ENCODE results near the gene ADGRV1. TPM values are rescaled to one million over a fixed set of nuclear protein-coding genes. Genes with fewer than 3 reads are reported as not detected.

ADGRV1 gene
- total and polyA plus RNA-seq, 9 of the 15 experiments (the other 6 are each of a cell fraction or from before 2014, with no cell fraction given), result 21.7 to 156 (median 58.2) TPM

GRCh38 chr5:90645024-90645610 is 86.5 kb downstream of the ADGRV1 start (continued):
- no peak for TF ChIP-seq PREB (CRISPR knock-in tag; IDR thresholded peaks at IDR 0.05)
- no peak for TF ChIP-seq SAFB2 (IDR thresholded peaks at IDR 0.05; ENCODE audit: borderline replicate concordance, low read depth, low read length, severe bottlenecking)
- TF ChIP-seq SIRT6 (IDR thresholded peaks at IDR 0.05; ENCODE audit: low read depth, low read length), result no peak
- TF ChIP-seq NFXL1 (CRISPR knock-in tag; IDR thresholded peaks at IDR 0.05), result no peak
- TF ChIP-seq, protein P1, sequence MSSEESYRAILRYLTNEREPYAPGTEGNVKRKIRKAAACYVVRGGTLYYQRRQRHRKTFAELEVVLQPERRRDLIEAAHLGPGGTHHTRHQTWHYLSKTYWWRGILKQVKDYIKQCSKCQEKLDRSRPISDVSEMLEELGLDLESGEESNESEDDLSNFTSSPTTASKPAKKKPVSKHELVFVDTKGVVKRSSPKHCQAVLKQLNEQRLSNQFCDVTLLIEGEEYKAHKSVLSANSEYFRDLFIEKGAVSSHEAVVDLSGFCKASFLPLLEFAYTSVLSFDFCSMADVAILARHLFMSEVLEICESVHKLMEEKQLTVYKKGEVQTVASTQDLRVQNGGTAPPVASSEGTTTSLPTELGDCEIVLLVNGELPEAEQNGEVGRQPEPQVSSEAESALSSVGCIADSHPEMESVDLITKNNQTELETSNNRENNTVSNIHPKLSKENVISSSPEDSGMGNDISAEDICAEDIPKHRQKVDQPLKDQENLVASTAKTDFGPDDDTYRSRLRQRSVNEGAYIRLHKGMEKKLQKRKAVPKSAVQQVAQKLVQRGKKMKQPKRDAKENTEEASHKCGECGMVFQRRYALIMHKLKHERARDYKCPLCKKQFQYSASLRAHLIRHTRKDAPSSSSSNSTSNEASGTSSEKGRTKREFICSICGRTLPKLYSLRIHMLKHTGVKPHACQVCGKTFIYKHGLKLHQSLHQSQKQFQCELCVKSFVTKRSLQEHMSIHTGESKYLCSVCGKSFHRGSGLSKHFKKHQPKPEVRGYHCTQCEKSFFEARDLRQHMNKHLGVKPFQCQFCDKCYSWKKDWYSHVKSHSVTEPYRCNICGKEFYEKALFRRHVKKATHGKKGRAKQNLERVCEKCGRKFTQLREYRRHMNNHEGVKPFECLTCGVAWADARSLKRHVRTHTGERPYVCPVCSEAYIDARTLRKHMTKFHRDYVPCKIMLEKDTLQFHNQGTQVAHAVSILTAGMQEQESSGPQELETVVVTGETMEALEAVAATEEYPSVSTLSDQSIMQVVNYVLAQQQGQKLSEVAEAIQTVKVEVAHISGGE (CRISPR knock-in tag; IDR thresholded peaks at IDR 0.05), result no peak; a peak in 1 of 6 replicates
- TF ChIP-seq ZNF239 (CRISPR knock-in tag; IDR thresholded peaks at IDR 0.05), result no peak
- TF ChIP-seq CC2D1A (IDR thresholded peaks at IDR 0.05), result peak; percentile 47; the same call in 1 of the 2 replicates
- no peak for TF ChIP-seq TRIM25 (IDR thresholded peaks at IDR 0.05; ENCODE audit: borderline replicate concordance)

Data from K562 (cell line).